Raji (cell line): ENCODE measurements around the gene C1QTNF6.

ENCODE experiments used
- POLR2A ChIP-seq: IDR thresholded peaks from 2 replicates; pipeline ENCODE4 v1.6.1; 2011; ENCODE audit warnings: low read depth, low read length, control low read depth; ENCODE audit not compliant: insufficient read depth

C1QTNF6 gene

GRCh38 chr22:37213941-37214730 lies 26.1 kb upstream of the C1QTNF6 start:
- no peak for TF ChIP-seq POLR2A

GRCh38 chr22:37213218-37213855 lies 25.3 kb upstream of the C1QTNF6 start:
- no peak for TF ChIP-seq POLR2A

GRCh38 chr22:37212174-37212906 lies 24.3 kb upstream of the C1QTNF6 start, which contains the start of gene SSTR3:
Gene SSTR3 (minus strand): TSS chr22:37212477. CDS start chr22:37207803, 4,674 bp downstream.
- no peak for TF ChIP-seq POLR2A

GRCh38 chr22:37211866-37212173 lies 23.8 kb upstream of the C1QTNF6 start:
- TF ChIP-seq POLR2A, result no peak

- TF ChIP-seq POLR2A, result no peak
These were observed 23.2 kb upstream of the C1QTNF6 start for GRCh38 chr22:37211075-37211865.

GRCh38 chr22:37210041-37210803 lies 22.2 kb upstream of the C1QTNF6 start:
- no peak for TF ChIP-seq POLR2A

GRCh38 chr22:37209140-37209845 lies 21.2 kb upstream of the C1QTNF6 start:
- TF ChIP-seq POLR2A, result no peak

GRCh38 chr22:37208401-37209139 lies 20.5 kb upstream of the C1QTNF6 start:
- TF ChIP-seq POLR2A, result no peak

GRCh38 chr22:37207981-37208380 lies 19.9 kb upstream of the C1QTNF6 start:
- no peak for TF ChIP-seq POLR2A

- no peak for TF ChIP-seq POLR2A
These were observed 19.1 kb upstream of the C1QTNF6 start for GRCh38 chr22:37206841-37207821.

GRCh38 chr22:37206118-37206840 lies 18.2 kb upstream of the C1QTNF6 start:
- no peak for TF ChIP-seq POLR2A
